Stimulated activated CD8-positive, alpha-beta memory T cell treated with anti-CD3 and anti-CD28 coated beads, Interleukin-7, amount 100 ng/mL, for 24 hours (primary cell): ENCODE data around the gene DUSP1.
"Not testable (repeated sequence)": the region's sequence is repeated elsewhere in the genome, so short reads cannot be mapped to it uniquely, and the experiment has no call there.

Experiments used
- DNase-seq: peaks from one replicate; pipeline ENCODE4 v3.0.0-alpha.2; 2020; ENCODE audit warnings: low read depth

The DUSP1 gene, protein sequence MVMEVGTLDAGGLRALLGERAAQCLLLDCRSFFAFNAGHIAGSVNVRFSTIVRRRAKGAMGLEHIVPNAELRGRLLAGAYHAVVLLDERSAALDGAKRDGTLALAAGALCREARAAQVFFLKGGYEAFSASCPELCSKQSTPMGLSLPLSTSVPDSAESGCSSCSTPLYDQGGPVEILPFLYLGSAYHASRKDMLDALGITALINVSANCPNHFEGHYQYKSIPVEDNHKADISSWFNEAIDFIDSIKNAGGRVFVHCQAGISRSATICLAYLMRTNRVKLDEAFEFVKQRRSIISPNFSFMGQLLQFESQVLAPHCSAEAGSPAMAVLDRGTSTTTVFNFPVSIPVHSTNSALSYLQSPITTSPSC

GRCh38 chr5:172770675-172771438, at the start of gene DUSP1:
TSS of gene DUSP1 (minus strand) at chr5:172771195. CDS start at chr5:172770952, 243 bp downstream.
- peak; percentile 94 for DNase-seq

DNA sequence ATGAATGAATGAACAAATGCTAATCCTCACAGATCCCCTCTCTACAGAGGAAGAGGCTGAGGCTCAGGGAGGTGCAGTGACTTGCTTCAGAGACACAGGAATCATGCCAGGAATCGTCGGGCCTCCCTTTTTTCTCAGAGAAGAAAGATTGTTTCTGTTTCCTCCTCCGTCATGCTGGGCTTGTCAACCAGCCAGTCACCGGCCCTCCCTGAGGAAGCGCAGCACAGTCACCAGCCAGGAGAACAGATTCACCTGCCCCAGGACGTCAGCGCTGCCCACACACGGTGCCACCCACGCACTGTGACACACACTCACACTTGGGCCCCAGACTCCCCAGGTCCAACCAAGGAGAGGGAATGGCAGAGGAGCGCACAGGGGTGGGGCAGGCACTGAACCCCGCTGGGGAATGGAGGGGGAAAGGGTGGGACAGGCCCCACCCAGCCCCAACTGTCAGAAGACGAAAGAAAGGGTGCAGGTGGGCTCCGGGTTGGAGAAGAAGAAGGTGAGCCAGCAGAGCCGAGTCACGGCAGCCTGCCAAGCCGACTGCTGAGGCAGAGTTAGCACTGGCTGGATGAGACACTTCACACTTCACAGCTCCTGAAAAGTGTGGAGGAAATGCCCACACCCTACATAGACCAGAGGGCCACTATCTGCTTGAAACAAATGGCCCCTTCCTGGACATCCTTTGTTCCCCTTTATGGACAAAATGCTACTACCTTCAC, 49.2 kb upstream of the DUSP1 start:
- no peak for DNase-seq

- no peak for DNase-seq
Observed at GRCh38 chr5:172819569-172819968, 48.6 kb upstream of the DUSP1 start.

DNA sequence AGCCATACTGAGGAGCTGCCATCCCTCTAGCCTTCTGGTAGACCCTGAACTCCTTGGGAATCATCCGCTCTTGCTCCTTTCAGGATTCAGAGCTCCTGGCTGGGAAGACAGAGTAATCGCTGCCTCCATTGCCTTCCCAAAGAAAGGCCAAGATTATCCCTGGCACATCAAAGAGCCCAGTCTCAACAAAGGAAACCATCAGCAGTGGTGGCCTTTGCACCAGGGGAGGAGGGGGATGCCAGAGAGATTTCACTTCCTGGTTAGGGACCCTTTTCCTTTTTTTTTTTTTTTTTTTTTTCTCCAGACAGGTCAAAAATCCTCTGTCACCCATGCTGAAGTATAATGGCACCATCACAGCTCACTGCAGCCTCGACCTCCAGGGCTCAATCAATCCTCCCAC, 47.1 kb upstream of the DUSP1 start:
- DNase-seq: no peak

- DNase-seq: no peak
Observed at GRCh38 chr5:172817664-172818063, 46.7 kb upstream of the DUSP1 start.

DNA sequence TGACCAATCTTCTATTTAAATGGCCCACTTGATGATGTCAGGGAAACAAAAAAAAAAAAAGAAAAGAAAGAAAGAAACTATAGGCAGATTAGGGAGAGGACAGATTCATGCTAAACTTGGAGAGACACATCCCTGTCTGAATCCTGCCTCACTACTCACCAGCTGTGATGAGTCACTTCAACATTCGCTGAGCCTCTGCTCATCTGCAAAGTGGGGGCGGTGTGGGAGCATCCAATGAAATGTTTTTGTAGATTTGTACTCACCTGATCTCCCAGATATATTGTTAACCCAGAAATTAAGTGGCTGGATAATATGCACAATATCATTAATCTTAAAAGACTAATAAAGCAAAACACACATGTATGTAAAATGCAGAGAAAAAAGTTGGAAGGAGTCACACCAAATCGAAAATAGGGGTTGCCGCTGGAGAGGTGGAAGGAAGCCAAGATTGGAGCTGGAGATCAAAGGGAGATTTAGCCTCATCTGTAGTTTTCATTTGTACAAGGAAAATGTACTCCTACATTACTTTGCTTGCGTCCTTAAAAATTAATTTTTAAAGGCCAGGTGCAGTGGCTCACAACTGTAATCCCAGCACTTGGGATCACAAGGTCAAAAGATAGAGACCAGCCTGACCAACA, 46.0 kb upstream of the DUSP1 start:
- no peak for DNase-seq

- DNase-seq: no peak
Observed at GRCh38 chr5:172815631-172816030, 44.6 kb upstream of the DUSP1 start.

GRCh38 chr5:172810996-172811395, 40.0 kb upstream of the DUSP1 start:
- DNase-seq: not testable (repeated sequence)

DNA sequence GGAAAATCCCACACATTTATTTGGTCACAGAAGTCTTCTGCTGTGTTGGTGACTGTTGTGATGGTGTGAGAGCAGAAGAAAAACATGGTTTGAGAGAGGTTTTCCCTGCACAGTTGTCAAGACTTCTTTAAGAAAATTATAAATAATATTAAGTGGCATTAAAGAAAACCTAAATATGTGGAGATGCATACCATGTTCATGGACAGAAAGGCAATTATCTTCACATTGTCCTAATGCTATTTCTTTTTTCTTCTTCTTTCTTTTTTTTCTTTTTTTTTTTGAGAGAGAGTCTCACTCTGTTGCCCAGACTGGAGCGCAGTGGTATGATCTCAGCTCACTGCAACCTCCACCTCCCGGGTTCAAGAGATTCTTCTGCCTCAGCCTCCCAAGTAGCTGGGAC, 38.8 kb upstream of the DUSP1 start:
- DNase-seq: no peak

DNA sequence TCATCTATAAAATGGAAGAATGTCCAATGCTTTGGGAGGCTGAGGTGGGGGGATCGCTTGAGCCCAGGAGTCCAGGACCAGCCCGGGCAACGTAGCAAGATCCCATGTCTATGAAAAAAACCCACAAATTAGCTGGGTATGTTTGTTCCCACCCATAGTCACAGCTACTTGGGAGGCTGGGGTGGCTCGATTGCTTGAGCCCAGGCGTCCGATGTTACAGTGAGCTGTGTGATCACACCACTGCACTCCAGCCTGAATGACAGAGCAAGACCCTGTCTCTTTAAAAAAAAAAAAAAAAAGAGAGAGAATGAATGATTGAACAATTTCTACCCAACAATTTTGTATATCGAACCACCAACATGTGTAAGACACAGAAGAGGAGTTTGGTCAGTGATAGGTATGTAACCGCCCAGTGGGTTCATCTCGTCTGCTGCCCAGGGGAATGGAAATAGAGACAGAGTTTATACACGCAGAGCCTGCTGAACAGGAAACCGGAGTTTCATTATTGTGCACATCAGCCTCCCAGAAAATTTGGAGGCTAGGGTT, 36.8 kb upstream of the DUSP1 start:
- DNase-seq: no peak

DNA sequence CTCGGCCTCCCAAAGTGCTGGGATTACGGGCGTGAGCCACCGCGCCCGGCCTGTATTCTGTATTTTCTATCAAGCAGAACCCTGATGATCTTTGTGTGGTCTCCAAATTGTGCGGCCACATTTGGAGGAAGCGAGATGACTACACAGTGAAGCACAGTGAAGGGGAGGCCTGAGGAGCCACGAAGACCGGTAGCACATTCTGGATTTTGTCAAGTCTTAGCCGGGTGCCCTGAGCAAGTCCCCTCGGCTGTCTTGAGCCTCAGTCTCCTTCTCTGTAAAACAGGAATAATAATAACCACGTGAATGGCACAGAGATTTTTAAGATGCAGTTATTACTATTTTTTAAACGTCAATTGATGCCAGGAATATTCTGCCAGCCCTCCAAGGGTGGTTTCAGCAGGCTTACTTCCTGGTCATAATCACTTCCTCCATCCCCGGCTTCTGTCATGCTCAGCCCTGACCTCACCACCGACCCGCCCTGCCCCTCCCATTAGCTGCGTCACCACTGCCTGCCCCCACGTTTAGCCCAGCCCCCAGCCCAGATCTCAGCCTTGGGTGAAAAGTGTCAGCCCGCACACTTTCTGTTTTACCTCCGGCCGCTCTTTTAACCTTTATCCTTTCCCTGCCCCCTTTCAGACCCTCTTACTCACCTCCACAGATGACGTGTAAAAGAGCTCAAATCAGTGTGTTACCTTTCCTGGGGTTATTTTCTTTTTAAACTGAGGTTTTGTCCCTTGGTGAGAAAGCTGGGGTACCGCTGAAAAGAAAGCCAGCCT, 36.1 kb upstream of the DUSP1 start:
- peak; percentile 88 for DNase-seq

- no peak for DNase-seq
Observed at GRCh38 chr5:172805736-172806255, 34.8 kb upstream of the DUSP1 start.

DNA sequence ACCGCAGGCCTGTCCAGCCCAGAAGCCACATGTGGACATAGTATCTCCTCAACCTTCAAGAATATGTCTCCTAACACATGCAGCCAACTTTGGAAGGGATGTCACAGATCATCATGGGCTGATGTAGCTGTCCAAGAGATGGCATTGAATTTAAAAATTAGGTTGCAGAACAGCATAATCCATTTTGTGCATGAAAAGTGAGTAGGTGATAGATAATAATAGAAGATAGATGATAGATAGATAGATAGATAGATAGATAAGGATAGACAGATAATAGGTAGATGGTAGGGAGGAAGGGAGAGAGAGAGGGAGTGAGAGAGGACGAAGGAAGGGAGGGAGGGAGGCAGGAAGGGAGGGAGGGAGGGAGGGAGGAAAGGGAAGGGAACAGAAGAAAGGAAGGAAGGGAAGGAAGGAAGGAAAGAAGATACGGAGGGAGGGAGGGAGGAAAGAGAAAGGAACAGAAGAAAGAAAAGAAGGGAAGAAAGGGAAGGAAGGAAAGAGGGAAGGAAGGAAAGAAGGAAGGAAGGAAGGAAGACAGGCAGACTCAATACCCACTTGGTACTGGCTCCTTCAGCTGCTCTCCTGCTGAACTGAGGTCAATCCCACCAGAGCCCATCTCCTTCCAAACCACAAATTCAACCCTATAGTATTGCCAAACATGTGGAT, 34.2 kb upstream of the DUSP1 start:
- no peak for DNase-seq

GRCh38 chr5:172802567-172803176, 31.7 kb upstream of the DUSP1 start:
- no peak for DNase-seq

- no peak for DNase-seq
Observed at GRCh38 chr5:172802112-172802511, 31.1 kb upstream of the DUSP1 start.

DNA sequence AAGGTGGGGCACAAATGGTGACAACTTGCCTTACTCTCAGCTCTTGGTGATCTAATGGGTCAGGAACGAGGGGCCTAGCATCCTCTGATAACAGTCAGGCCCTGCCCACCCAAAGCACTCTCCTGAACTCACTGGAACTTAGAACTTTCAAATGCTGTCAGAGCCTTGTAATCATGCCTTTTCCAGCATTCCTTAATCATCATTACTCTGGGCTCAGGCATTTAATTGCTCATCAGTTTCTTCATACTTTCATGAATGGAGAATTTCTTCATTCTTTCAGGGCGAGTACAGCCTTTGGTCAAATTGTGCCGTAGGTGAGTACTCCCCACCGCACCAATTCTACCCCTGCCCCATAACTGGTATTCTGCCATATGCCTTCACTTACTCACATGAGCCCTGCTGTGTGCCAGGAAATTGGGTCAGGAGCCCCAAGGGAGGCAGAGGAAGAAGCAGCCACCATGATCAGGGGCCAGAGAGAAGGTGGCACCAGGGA, 30.2 kb upstream of the DUSP1 start:
- DNase-seq: no peak

DNA sequence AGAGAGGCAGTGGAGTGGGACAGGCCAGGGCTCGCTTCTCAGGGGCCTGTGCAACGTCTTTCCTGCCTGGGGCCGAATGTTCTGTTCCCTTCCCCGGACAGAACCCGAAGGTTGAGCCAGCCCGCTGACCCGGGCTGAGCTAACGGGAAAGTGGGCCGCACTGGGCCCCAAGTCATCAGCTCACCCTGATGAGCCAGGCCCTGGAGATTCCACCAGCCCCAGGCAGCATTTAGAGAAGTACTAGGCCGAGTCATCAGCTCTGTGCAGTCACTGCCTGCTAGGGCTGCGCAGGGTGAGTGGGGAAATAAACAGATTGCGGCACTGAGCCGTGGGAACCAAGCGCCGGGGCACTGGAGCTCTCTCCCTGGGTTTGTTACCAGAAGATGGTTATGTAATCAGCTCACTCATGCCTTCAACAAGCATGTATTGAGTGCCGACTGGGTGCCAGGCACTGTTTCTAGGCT, 29.1 kb upstream of the DUSP1 start:
- DNase-seq: no peak

- DNase-seq: no peak
Observed at GRCh38 chr5:172799416-172799815, 28.4 kb upstream of the DUSP1 start.

GRCh38 chr5:172798422-172799215, 27.6 kb upstream of the DUSP1 start:
- no peak for DNase-seq
